NCI-H187 (cell line): ENCODE results near the gene SCAMP1.
"Not testable (repeated sequence)": the region's sequence is repeated elsewhere in the genome, so short reads cannot be mapped to it uniquely, and the experiment has no call there.

Experiments
- DNase-seq, 2 experiments: peaks; one replicate each; lab custom pipeline; 2025; lab: John Stamatoyannopoulos, UW

Gene SCAMP1

GRCh38 chr5:78360924-78361630 lies 660 bp downstream of the SCAMP1 start:
- peak in 1 of 2 experiments; percentile 18 for DNase-seq

DNA sequence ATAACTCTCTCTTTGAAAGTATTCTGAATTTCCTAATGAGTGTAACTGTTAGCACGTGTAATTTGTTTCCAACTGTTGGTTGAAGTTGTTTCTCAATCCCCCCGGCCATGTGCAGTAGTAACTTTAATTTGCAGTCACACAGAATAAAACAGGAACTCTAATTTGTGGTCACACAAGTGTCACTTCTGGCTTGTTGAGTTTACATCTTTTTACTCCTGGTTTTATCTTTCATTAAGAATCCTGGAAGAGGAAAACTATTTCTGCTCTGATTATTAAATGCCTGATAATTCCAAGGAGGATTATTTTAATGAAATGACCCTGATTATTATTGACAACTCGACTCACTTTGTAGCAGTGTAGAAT lies 1.2 kb downstream of the SCAMP1 start:
- DNase-seq: no peak

- no peak for DNase-seq
Measured at GRCh38 chr5:78362220-78362619, 1.8 kb downstream of the SCAMP1 start.

- DNase-seq: no peak
Measured at GRCh38 chr5:78364005-78364404, 3.6 kb downstream of the SCAMP1 start.

DNA sequence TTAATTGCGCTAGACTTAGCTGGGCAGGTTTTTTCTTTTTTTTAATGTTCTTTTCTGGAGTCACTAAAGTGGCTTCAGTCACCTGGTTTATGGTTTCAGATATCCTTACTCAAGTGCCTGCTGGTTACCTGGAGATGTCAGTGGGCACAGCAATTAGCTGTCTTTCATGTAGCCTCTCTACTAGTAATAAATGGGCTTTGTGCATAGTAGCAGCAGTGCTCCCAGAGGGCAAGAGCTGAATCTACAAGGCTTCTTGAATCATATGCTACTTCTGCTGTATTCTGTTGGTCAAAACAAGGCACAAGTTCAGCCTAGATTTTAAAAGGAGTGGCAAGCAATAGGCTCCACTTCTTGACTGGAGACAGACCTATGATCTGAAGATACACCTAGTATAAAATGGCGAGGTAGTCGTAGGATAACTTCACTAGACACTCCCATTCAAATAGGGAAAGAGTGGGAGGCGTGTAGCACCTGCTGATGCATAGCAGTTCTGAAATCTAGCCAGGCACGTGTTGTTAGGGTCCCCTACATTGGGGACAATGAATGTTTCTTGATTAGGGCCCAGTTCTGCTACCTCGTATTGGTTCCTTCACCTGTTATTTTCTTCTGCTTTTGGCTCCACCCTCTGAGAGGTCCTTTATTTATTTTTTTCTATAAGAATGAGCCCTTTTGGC lies 7.0 kb downstream of the SCAMP1 start:
- DNase-seq: peak; percentile 63 to 84

DNA sequence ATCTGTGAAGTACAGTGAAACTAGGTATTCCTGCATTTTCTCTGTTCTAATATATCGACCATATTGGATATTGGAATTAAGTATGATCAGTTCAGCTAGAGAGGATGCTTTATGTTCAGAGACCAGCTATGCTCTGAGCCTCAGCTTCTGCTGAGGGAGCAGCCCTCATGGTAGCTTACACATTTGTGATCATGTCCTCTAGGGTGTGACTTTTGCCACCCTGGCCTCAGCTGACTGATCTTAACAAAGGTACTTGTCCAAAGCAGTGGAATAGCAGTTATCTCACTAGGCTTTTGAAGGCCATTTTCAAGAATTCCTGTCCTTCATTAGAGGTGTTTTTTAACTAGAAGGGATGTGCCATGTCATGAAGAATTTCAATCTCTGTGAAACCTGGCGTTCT lies 9.3 kb downstream of the SCAMP1 start:
- no peak for DNase-seq

- DNase-seq: no peak
Measured at GRCh38 chr5:78373231-78373630, 12.8 kb downstream of the SCAMP1 start.

- no peak for DNase-seq
Measured at GRCh38 chr5:78376315-78376714, 15.9 kb downstream of the SCAMP1 start.

DNA sequence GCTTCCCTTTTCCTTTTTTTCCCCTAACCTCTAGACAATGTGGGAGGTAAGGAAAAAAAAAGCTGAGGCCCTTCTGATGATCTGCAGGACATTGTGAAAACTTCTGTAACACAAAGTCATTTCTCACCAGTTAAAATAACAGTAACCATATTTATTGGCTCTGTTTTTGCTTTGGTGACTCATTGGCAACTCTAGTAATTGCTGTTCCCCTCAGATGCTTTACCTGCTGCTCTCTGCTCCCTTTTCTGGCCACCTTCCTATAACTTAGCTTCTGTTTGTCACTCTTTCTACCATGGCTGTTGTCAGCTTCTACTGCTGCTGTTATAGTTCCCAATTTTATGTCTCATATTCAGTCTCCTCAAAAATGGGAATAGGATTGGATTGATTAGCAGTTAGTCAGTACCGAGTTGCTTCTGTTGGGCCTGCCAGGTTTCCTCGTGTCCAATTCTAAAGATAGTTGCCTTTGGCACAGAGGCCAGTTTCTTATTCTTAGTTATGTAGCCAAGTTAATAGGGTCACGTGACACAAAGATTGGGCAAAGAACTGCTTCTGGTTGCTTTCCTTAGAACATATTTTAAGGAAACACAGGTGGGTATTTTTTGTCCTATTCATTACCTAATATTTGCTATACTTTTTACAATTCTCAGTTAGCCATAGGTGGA lies 16.8 kb downstream of the SCAMP1 start:
- DNase-seq: no peak

DNA sequence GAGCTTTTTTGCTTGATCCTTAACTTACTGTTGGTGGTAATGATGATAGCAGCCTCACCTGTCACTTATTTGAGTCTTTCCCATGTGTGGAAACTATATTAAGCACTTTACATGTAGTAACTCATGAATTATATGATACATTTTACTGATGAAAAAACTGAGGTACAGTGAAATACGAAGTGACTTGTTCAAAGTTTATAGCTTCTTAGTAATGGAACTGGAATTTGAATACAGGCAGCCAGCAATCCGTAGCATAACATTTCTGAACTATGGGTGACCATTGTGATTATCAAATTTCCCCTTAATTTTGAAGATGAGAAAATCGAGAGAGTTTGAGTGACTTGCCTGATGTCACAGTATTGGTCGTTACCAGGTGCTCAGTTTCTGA lies 17.3 kb downstream of the SCAMP1 start:
- no peak for DNase-seq

DNA sequence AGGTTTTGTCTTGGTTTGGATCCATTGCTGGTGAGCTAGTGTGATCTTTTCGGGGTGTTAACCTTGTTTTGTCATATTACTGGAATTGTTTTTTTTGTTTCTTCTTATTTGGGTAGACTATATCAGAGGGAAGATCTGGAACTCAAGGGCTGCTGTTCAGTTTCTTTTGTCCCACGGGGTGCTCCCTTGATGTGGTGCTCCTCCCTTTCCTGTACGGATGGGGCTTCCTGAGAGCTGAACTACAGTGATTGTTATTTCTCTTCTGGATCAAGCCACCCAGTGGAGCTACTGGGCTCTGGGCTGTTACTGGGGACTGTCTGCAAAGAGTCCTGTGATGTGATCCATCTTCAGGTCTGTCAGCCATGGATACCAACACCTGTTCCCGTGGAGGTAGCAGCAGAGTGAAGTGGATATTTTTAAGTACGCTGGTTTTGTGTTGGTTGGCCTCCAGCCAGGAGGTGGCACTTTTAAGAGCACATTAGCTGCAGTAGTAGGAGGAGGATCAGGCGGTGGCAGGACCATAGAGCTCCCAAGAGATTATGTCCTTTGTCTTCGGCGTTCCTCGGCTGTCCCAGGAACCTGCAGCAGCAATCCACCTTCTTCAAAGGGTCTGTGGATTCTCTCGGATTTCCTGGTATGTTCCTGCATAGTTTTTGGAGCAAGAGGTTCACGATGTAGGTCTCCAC lies 27.2 kb downstream of the SCAMP1 start:
- peak; percentile 80 to 92 for DNase-seq

GRCh38 chr5:78391357-78391756 lies 30.9 kb downstream of the SCAMP1 start:
- DNase-seq: not testable (repeated sequence)

DNA sequence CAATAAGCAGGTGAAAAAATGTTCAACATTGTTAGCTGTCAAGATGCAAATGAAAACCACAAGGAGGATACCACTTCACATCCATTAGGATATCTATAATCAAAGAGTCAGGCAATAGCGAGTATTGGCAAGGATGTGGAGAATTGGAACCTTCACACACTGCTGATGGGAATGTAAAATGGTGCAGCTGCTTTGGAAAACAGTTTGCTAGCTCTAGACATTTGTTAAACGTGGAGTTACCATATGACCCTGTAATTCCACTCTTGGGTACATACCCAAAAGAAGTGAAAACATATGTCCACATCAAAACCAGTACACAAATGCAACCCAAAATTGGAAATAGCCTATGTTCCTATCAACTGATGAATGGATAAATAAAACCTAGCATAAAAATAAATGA lies 37.4 kb downstream of the SCAMP1 start:
- no peak for DNase-seq

GRCh38 chr5:78399116-78399515 lies 38.7 kb downstream of the SCAMP1 start:
- no peak for DNase-seq

DNA sequence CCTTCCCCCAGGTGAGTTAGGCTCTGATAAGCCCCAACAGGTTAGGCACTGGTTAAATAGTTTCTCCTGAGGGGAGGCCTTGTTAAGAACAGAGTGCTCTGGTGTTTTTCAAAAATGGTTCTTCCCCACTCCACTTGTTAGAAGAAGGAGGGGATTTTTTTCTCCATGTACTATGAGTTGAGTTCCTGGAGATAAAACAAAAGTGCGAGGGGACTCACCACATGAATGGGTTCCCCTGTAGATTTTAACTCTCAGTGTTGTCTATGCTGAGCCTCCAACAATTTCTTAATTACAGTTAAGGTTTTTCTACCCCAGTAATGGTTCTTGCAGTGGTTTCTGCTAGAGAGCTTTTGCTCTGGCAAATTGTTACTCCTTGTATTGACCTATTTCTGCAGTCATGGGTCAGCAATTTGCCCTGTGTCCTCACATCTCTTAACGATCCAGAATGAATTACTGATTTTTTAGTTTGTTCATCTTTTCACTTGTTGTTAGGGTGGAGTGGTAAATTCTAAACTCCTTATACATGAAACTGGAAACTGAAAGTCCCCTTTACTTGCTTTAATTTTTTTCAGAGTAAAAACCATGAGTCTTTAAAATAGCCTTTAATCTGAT lies 44.4 kb downstream of the SCAMP1 start:
- no peak for DNase-seq

- no peak for DNase-seq
Measured at GRCh38 chr5:78405829-78406750, 45.7 kb downstream of the SCAMP1 start.

GRCh38 chr5:78407458-78407857 lies 47.0 kb downstream of the SCAMP1 start:
- DNase-seq: no peak

GRCh38 chr5:78411586-78411985 lies 51.2 kb downstream of the SCAMP1 start:
- no peak for DNase-seq

DNA sequence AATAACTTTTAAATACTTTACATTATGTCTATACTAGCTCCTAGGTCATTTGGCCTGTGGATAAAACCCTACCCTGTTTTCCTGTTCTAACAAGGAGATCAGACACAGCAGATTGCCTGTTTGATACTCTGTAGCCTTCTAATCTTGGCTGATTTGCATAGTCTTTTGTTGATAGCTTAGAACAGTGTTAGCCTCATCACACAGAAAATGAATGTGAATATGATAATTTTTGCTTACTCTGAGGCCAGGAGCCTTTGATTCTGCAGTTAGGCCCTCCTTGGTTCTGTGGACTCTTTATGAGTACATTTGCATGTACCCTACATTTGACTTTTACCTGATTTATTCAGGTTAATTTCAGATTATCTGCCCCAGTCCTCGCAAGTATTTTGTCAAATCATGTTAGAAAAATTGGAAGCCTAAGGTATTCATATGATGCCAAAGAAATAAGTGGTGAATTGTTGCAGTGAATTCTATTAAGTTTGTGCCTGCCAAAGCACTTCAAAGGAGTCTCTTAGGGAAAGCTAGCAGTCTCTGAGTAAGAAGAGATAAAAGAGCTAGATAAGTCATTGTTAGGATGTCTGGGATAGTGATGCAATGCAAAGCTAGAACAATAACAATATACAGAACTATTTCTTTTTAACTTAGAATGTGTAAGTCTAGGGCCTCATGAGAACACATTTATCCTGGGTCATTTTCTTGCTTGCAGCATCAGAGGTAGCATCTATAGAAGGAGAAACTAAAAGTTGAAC lies 56.4 kb downstream of the SCAMP1 start:
- DNase-seq: no peak

DNA sequence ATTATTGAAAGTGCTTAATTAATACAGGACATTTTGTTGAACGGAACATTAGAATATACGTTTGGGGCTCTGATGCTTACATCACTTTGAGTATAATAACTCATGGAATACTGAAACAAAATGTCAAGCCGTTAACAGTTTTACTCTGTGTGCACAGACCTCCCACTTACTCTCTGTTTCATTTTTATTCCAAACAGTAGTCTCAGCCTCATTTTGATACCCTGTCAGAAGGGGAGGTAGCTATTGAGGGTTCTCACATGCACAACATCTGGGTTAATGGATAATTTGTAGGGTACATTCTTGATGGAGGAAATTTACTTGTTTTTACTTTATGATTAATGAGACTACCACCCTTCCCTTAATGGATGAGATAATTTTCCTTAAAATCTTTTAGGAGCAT lies 59.0 kb downstream of the SCAMP1 start:
- no peak for DNase-seq

- DNase-seq: no peak
Measured at GRCh38 chr5:78420548-78420947, 60.1 kb downstream of the SCAMP1 start.
